Stimulated activated naive CD8-positive, alpha-beta T cell treated with anti-CD3 and anti-CD28 coated beads, Interleukin-15, Interleukin-2, amounts not matched to agents 100 U/mL and 50 U/mL, for 24 hours (primary cell): ENCODE results near the gene ST6GALNAC3.
A peak's percentile ranks its signal among the peaks of the same experiment; 100 is the strongest.

ENCODE experiments used
- ATAC-seq: fragments of 150-1000 bp; cut with Tn5 transposase; one replicate; pipeline ENCODE4 v1.10.0; 2021
- DNase-seq: peaks from one replicate; pipeline ENCODE4 v3.0.0; 2021

ST6GALNAC3 gene

GRCh38 chr1:76288758-76289483, 214.4 kb downstream of the ST6GALNAC3 start:
- ATAC-seq (no peak), DNase-seq (no peak)

GRCh38 chr1:76289692-76290091, 215.1 kb downstream of the ST6GALNAC3 start:
- DNase-seq (no peak), ATAC-seq (no peak)

GRCh38 chr1:76290271-76290670, 215.7 kb downstream of the ST6GALNAC3 start:
- DNase-seq (no peak), ATAC-seq (no peak)

GRCh38 chr1:76291191-76291590, 216.6 kb downstream of the ST6GALNAC3 start:
- no peak for ATAC-seq
- no peak for DNase-seq

- no peak for ATAC-seq
Measured at GRCh38 chr1:76291737-76292136, 217.2 kb downstream of the ST6GALNAC3 start.

GRCh38 chr1:76292418-76293184, 218.1 kb downstream of the ST6GALNAC3 start:
- ATAC-seq (no peak), DNase-seq (no peak)

More at GRCh38 chr1:76291737-76292136, 217.2 kb downstream of the ST6GALNAC3 start:
- DNase-seq = no peak

- ATAC-seq = no peak
- DNase-seq = no peak
Measured at GRCh38 chr1:76293831-76294230, 219.3 kb downstream of the ST6GALNAC3 start.

- peak; percentile 76 for ATAC-seq
- no peak for DNase-seq
Measured at GRCh38 chr1:76294482-76295194, 220.1 kb downstream of the ST6GALNAC3 start.

GRCh38 chr1:76298399-76298798, 223.9 kb downstream of the ST6GALNAC3 start:
- ATAC-seq = no peak
- no peak for DNase-seq

GRCh38 chr1:76299036-76299435, 224.5 kb downstream of the ST6GALNAC3 start:
- DNase-seq (no peak), ATAC-seq (no peak)

GRCh38 chr1:76300556-76300955, 226.0 kb downstream of the ST6GALNAC3 start:
- ATAC-seq (no peak), DNase-seq (no peak)

GRCh38 chr1:76302711-76303339, 228.3 kb downstream of the ST6GALNAC3 start:
- ATAC-seq (no peak), DNase-seq (no peak)

- DNase-seq (no peak), ATAC-seq (no peak)
Measured at GRCh38 chr1:76303340-76303717, 228.8 kb downstream of the ST6GALNAC3 start.

- ATAC-seq (no peak), DNase-seq (no peak)
Measured at GRCh38 chr1:76313304-76313703, 238.8 kb downstream of the ST6GALNAC3 start.

GRCh38 chr1:76314730-76315129, 240.2 kb downstream of the ST6GALNAC3 start:
- no peak for ATAC-seq
- DNase-seq = no peak

- DNase-seq (no peak), ATAC-seq (no peak)
Measured at GRCh38 chr1:76317299-76317900, 242.9 kb downstream of the ST6GALNAC3 start.

- DNase-seq = peak; percentile 33
- ATAC-seq = peak; percentile 78
Measured at GRCh38 chr1:76330991-76331603, 256.6 kb downstream of the ST6GALNAC3 start.

- ATAC-seq (no peak), DNase-seq (no peak)
Measured at GRCh38 chr1:76335882-76336281, 261.3 kb downstream of the ST6GALNAC3 start.

- ATAC-seq = no peak
- DNase-seq = no peak
Measured at GRCh38 chr1:76336931-76337371, 262.4 kb downstream of the ST6GALNAC3 start.

GRCh38 chr1:76337542-76338219, 263.1 kb downstream of the ST6GALNAC3 start:
- ATAC-seq (no peak), DNase-seq (no peak)

GRCh38 chr1:76340056-76340455, 265.5 kb downstream of the ST6GALNAC3 start:
- ATAC-seq = no peak
- no peak for DNase-seq
